Heart right ventricle (tissue), 16 donors: ENCODE measurements around the gene CCDC102A. TPM values are rescaled to one million over a fixed set of nuclear protein-coding genes. Genes with fewer than 3 reads are reported as not detected.

Experiments used
- ATAC-seq, 8 donors: fragments of 200-7000 bp; cut with Tn5 transposase; one replicate each; pipeline ENCODE4 v1.9.1; 2020; ENCODE audit warnings: mild to moderate bottlenecking in 8 of 8, moderate library complexity in 8 of 8, moderate number of reproducible peaks in 1 of 8
- DNase-seq, 2 donors: peaks; one replicate each; pipeline ENCODE4 v3.0.0-alpha.2; 2020
- H3K27ac ChIP-seq, 10 donors: fragments of 200-600 bp; sonication (generic) in 2 of 10; one replicate each; pipeline versions ENCODE4 v1.5.0 to v1.8.0; 2020 to 2022; ENCODE audit warnings: mild to moderate bottlenecking in 3 of 10
- H3K27me3 ChIP-seq, 7 donors: fragments of 200-600 bp; one replicate each; pipeline ENCODE4 v1.8.0; 2021 to 2022; ENCODE audit warnings: mild to moderate bottlenecking in 2 of 7
- H3K36me3 ChIP-seq, 9 donors: fragments of 200-600 bp; sonication (generic) in 1 of 9; one replicate each; pipeline versions ENCODE4 v1.5.0 to v1.8.0; 2020 to 2022; ENCODE audit warnings: mild to moderate bottlenecking in 2 of 9
- H3K4me1 ChIP-seq, 9 donors: fragments of 200-600 bp; sonication (generic) in 1 of 9; one replicate each; pipeline versions ENCODE4 v1.5.0 to v1.8.0; 2020 to 2022; ENCODE audit warnings: mild to moderate bottlenecking in 4 of 9
- H3K4me3 ChIP-seq, 10 donors: fragments of 200-600 bp; sonication (generic) in 2 of 10; one replicate each; pipeline versions ENCODE4 v1.5.0 to v1.8.0; 2020 to 2022; ENCODE audit warnings: mild to moderate bottlenecking in 7 of 10, moderate library complexity in 2 of 10
- H3K9me3 ChIP-seq, 11 donors: fragments of 200-600 bp in 10 of 11; sonication (generic) in 2 of 11; one replicate each; pipeline versions ENCODE4 v1.5.0 to v1.8.0; 2013 to 2022; ENCODE audit warnings: mild to moderate bottlenecking in 2 of 11, control low read depth in 1 of 11, moderate library complexity in 1 of 11
- WGBS, 2 donors: extraction: QIAGEN DNeasy Blood & Tissue Kit; methylation state at CpG; one replicate each; pipeline ENCODE4 v1.1.7; 2013; ENCODE audit warnings: inconsistent platforms in 1 of 2; 5-methylcytosine and 5-hydroxymethylcytosine counted together
- intact Hi-C, 10 donors: fragments of 100-400 bp; cut with DNase I; formaldehyde crosslinking; loops; one replicate each; pipeline versions ENCODE4 v1.11.1 to v1.14.2; 2022
- polyA plus RNA-seq, 2 donors: library from polyadenylated mRNA; stranded (reverse); fragments of 200-250 nt; gene quantifications; one replicate each; pipeline ENCODE4 v1.2.3, GENCODE V29; 2013
- total RNA-seq, 10 donors: library from RNA; stranded (reverse); fragmentation: NEBNext Ultra II Directional in 3 of 10; extraction: Animal tissue kit (Norgen Biotek cat#: 25700) in 3 of 10; gene quantifications; one replicate each; pipeline versions ENCODE4 v1.2.1 to v1.2.4, GENCODE V29; 2021 to 2023
- TF ChIP-seq, protein P1 (sequence below), 9 donors: fragments of 200-600 bp; sonication (generic) in 2 of 9; IDR thresholded peaks; one replicate each; pipeline versions ENCODE4 v1.5.0 to v1.8.0; 2021 to 2022; ENCODE audit warnings: antibody characterized with exemption in 9 of 9, mild to moderate bottlenecking in 5 of 9, moderate library complexity in 1 of 9
- donor health status: Arrhythmogenic right ventricular cardiomyopathy.
- donor health status: ischemic (EF 13 %, LVEDD 7.1; RV severe dilation, severe dysfunction).
- donor health status: healthy with polysubstance abuse.
- donor health status: DM: no; HTN: yes; CAD: no.
- donor health status: DM: no; HTN: no; CAD: no.
- donor health status: ischemic (EF 25% LVEDD 6.9; RV normal size, moderate dysfunction).
- donor health status: ischemic (EF 25% LVEDD 5.7; RV mildly dilated, moderate dysfunction).
- donor health status: healthy.
- donor health status: DM: yes; HTN: yes; CAD: no.
- donor health status: Ischemic cardiomyopathy.
- donor health status: ischemic (EF 35%, LVEDD 5.7; RV mildly dilated, moderate dysfunction).
- donor health status: nonischemic (EF 11% LVEDD 7.7; RV severe dilation, severe dysfunction).
- donor health status: DM: yes; HTN: yes; CAD: no.
- donor health status: PGD.
- donor health status: ischemic (EF 29% LVEDD 5.4; RV normal size, mild dysfunction).
- donor health status: nonischemic (EF 23%, LVEDD 6.1; RV moderate dilation, normal function).

CCDC102A gene
- total and polyA plus RNA-seq, 12 donors: 3.1 to 10.2 (median 5.1) TPM

DNA sequence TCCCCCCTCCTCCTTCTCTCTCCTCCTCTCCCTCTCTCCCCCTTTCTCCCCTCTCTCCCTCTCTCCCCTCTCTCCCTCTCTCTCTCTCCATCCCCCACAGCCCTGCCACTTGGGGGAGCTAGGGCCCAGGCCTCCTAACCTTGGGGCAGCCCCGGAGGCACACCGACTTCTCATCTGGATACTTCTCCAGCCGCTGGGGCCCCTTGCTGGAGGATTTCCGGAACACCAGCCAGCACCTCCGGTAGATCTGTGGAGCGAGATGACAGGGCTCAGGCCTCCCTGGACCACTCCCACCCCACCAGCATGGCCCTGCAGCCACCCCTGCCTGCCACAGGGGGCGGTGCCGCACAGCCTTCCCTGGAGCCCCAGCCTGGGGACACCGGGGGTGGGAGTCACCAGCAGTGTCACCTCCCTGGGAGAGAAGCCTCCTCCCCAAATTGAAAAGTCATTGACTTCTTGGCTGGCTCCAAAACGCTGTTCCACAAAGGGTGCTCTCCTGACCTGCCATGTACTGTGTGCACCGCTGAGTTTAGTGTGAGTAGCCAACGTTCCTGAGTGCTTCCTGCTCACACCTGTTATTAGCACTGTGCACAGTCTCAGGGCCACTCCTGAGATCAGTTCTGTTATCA lies 60.5 kb downstream of the CCDC102A start:
- intact Hi-C loops: loop anchor here in 4 of 10 donors (5.0 kb wide), 1 partner anchor 41 kb away; no protein-coding TSS in a partner anchor
- no peaks in the 10 kb centered on the region for H3K9me3 ChIP-seq
- no peak overlapping the region for H3K4me3 ChIP-seq
- peak in 6 of 8 donors; percentile 24 to 55 (median 36) for ATAC-seq
- TF ChIP-seq, protein P1, sequence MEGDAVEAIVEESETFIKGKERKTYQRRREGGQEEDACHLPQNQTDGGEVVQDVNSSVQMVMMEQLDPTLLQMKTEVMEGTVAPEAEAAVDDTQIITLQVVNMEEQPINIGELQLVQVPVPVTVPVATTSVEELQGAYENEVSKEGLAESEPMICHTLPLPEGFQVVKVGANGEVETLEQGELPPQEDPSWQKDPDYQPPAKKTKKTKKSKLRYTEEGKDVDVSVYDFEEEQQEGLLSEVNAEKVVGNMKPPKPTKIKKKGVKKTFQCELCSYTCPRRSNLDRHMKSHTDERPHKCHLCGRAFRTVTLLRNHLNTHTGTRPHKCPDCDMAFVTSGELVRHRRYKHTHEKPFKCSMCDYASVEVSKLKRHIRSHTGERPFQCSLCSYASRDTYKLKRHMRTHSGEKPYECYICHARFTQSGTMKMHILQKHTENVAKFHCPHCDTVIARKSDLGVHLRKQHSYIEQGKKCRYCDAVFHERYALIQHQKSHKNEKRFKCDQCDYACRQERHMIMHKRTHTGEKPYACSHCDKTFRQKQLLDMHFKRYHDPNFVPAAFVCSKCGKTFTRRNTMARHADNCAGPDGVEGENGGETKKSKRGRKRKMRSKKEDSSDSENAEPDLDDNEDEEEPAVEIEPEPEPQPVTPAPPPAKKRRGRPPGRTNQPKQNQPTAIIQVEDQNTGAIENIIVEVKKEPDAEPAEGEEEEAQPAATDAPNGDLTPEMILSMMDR (IDR thresholded peaks at IDR 0.05): peak; percentile 35 to 77 (median 61)
- H3K4me1 ChIP-seq: peaks cover 19 to 65% (median 49%) of the 10 kb centered on the region in 9 donors
- H3K27ac ChIP-seq: peak overlapping the region in 1 of 10 donors; percentile 36
- H3K27me3 ChIP-seq: peaks cover 0 to 11% (median 0%) of the 10 kb centered on the region in 7 donors
- peaks cover 0 to 46% (median 26%) of the 10 kb centered on the region in 9 donors for H3K36me3 ChIP-seq
- DNase-seq: no peak
- 16 to 20% methylated on average over 12 of the region's 12 CpGs for WGBS, 2 donors

DNA sequence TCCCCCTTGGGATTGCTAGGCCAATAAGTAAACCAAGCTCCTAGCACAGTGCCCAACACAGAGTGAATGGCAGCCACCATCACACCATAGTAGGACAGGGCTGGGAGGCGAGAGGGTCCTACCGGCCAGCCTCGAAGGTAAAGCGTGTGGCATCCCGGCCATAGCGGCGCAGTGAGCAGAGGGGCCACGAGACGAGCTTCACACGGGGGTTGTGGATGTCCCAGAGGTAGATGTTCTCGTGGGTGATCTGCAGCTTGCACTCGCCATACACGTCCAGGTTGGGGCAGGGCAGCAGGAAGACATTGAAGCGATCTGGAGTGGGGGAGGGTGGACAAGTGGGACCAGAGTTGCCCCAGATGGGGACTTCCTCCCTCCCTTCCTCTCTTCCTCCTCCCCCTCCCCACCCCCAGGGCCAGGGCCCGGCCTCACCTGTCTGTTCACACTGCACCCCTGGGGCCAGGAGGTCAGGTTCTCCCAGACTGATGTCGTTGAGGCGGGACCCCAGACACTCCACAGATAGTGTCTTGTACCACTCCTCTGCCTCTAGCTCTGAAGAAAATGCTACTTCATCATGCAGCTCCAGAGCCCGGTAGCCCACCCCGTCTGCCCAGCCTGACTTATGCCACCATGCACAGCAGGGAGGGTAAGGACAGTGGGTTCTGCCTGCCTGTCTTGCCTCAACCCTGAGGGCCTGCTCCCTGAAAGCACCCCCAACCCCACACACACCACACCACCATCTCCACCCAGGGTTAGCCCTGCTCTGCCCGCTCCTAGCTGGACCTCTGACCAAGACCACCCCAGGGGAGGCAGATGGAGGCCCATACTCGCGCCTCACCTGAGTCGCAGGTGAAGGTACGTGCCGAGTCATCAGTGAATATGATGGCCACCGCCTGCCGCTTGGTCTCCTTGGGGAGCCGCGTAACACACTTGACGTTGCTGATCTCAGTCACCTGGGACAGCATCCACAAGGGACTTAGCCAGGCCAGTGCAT lies 61.4 kb downstream of the CCDC102A start:
- Histone ChIP-seq H3K27ac (no peak overlapping the region), H3K36me3 (peaks cover 0 to 55% (median 35%) of the 10 kb centered on the region in 9 donors), H3K9me3 (no peaks in the 10 kb centered on the region), H3K4me3 (no peak overlapping the region), H3K4me1 (peaks cover 19 to 65% (median 50%) of the 10 kb centered on the region in 9 donors), H3K27me3 (peaks cover 0 to 11% (median 0%) of the 10 kb centered on the region in 7 donors)
- ATAC-seq (no peak), DNase-seq (no peak)
- TF ChIP-seq, protein P1 (IDR thresholded peaks at IDR 0.05): no peak
- WGBS, 2 donors: 85 to 89% methylated on average over 30 of the region's 30 CpGs
- intact Hi-C loops: loop anchor here in 4 of 10 donors (5.0 kb wide), 1 partner anchor 42 kb away; no protein-coding TSS in a partner anchor

DNA sequence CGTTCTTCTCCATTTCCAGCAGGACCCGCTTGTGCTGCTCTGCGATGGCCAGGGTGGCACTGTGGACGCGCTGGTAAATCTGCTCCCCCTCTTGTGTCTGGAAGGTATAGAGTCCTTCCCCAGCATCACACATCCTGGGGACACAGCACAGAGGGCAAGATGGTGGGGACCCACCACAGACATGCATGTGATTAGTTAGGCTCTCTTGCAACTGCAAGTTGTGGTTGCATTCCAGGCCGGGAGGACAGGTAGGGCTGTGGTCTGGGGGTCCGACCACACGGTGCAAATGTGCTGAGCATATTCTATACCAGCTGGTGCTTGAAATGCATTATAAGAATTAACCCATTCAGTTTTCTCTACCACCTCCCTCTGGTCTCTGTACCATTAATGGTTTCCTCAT lies 62.5 kb downstream of the CCDC102A start:
- intact Hi-C loops: no loop called here
- no peak overlapping the region for H3K4me3 ChIP-seq
- WGBS, 2 donors: 82 to 85% methylated on average over 8 of the region's 8 CpGs
- TF ChIP-seq, protein P1 (IDR thresholded peaks at IDR 0.05): no peak
- DNase-seq (no peak), ATAC-seq (no peak)
- peaks cover 0 to 65% (median 45%) of the 10 kb centered on the region in 9 donors for H3K36me3 ChIP-seq
- H3K27me3 ChIP-seq: peaks cover 0 to 3% (median 0%) of the 10 kb centered on the region in 7 donors
- no peak overlapping the region for H3K27ac ChIP-seq
- H3K4me1 ChIP-seq: peaks cover 12 to 60% (median 41%) of the 10 kb centered on the region in 9 donors
- no peaks in the 10 kb centered on the region for H3K9me3 ChIP-seq

DNA sequence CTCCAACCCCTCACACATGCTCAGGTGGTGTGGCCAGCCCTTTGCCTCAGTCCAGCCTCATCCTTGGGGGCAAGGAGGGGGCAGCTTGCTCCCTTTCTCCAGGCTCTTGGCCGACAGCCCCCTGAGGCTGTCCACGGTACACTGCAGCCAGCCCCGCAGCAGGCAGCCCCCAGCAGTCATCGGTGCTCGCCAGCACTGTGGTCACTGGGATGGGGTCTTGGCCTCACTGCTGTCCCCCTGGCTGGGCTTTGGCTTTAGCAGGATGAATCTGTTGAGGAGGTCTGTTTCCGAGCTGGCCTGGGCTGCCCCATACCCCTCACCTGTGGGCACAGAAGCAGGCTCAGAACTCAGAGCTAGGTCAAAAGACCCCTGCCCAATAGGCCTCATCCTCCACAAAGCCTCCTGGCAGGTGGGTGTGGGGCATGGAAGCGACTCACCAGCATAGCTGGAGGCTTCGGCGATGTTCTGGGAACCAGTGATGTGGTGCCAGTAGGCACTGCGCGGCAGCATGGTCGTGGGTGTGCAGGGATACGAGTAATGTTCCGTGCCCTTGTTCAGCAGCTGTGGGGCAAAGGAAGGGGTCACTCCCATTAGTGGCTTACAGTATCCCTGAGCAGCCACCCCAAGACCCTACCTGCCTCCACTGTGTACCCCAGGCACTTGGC lies 63.1 kb downstream of the CCDC102A start:
- DNase-seq (no peak), ATAC-seq (no peak)
- Histone ChIP-seq H3K27me3 (no peaks in the 10 kb centered on the region), H3K9me3 (no peaks in the 10 kb centered on the region), H3K4me3 (no peak overlapping the region), H3K36me3 (peaks cover 0 to 71% (median 51%) of the 10 kb centered on the region in 9 donors), H3K4me1 (peaks cover 12 to 54% (median 38%) of the 10 kb centered on the region in 9 donors), H3K27ac (no peak overlapping the region)
- intact Hi-C loops: no loop called here
- TF ChIP-seq, protein P1 (IDR thresholded peaks at IDR 0.05): no peak
- 85% methylated on average over 14 of the region's 14 CpGs for WGBS, 2 donors
